ENCODE measurements around the gene TOX2.

TOX2 gene

GRCh38 chr20:43915211-43916072 lies 790 bp downstream of the TOX2 start:
- DNase-seq (ENCODE audit: low spot score): peak; percentile 45

- DNase-seq (ENCODE audit: low spot score): no peak
These were observed 1.6 kb downstream of the TOX2 start for GRCh38 chr20:43916073-43916880.

- DNase-seq (ENCODE audit: low spot score): no peak
These were observed 2.3 kb downstream of the TOX2 start for GRCh38 chr20:43916881-43917371.

GRCh38 chr20:43917380-43917779 lies 2.7 kb downstream of the TOX2 start:
- no peak for DNase-seq (ENCODE audit: low spot score)

- no peak for DNase-seq (ENCODE audit: low spot score)
These were observed 5.2 kb downstream of the TOX2 start for GRCh38 chr20:43919686-43920403.

GRCh38 chr20:43920797-43921196 lies 6.1 kb downstream of the TOX2 start:
- DNase-seq (ENCODE audit: low spot score): no peak

GRCh38 chr20:43921227-43921780 lies 6.7 kb downstream of the TOX2 start:
- no peak for DNase-seq (ENCODE audit: low spot score)

GRCh38 chr20:43922614-43923013 lies 8.0 kb downstream of the TOX2 start:
- no peak for DNase-seq (ENCODE audit: low spot score)

- no peak for DNase-seq (ENCODE audit: low spot score)
These were observed 8.7 kb downstream of the TOX2 start for GRCh38 chr20:43923322-43923721.

GRCh38 chr20:43923917-43924316 lies 9.3 kb downstream of the TOX2 start:
- DNase-seq (ENCODE audit: low spot score): no peak

GRCh38 chr20:43925215-43925614 lies 10.6 kb downstream of the TOX2 start:
- no peak for DNase-seq (ENCODE audit: low spot score)

GRCh38 chr20:43925801-43926200 lies 11.1 kb downstream of the TOX2 start:
- DNase-seq (ENCODE audit: low spot score): peak; percentile 49

- no peak for DNase-seq (ENCODE audit: low spot score)
These were observed 11.8 kb downstream of the TOX2 start for GRCh38 chr20:43926287-43927050.

GRCh38 chr20:43931976-43932375 lies 17.3 kb downstream of the TOX2 start:
- no peak for DNase-seq (ENCODE audit: low spot score)

GRCh38 chr20:43934833-43935232 lies 20.2 kb downstream of the TOX2 start:
- no peak for DNase-seq (ENCODE audit: low spot score)

- no peak for DNase-seq (ENCODE audit: low spot score)
These were observed 21.6 kb downstream of the TOX2 start for GRCh38 chr20:43936104-43936770.

- no peak for DNase-seq (ENCODE audit: low spot score)
These were observed 22.2 kb downstream of the TOX2 start for GRCh38 chr20:43936805-43937204.

GRCh38 chr20:43937591-43937990 lies 22.9 kb downstream of the TOX2 start:
- peak; percentile 54 for DNase-seq (ENCODE audit: low spot score)

- no peak for DNase-seq (ENCODE audit: low spot score)
These were observed 23.5 kb downstream of the TOX2 start for GRCh38 chr20:43938017-43938655.
